PC-9 (cell line): ENCODE results near the gene CFH.

Source experiments
- CTCF ChIP-seq: fragments of 200-600 bp; sonication (generic); conservative IDR thresholded peaks from 2 replicates; pipeline ENCODE4 v1.6.1; 2017; ENCODE audit warnings: mixed run types, antibody characterized with exemption, mild to moderate bottlenecking, moderate library complexity
- EZH2 ChIP-seq: fragments of 200-600 bp; sonication (generic); IDR thresholded peaks from 2 replicates; pipeline ENCODE4 v1.8.0; 2017; ENCODE audit warnings: antibody characterized with exemption, low read depth

- TF ChIP-seq CTCF (no peak), EZH2 (no peak)
These were observed 23.1 kb downstream of the CFH start for GRCh38 chr1:196674908-196675307.
